NCI-H524 treated with DMSO at 0.1 percent for 48 hours (cell line): Measurements from ENCODE around the gene NEMP2.
"Not testable (repeated sequence)": the region's sequence is repeated elsewhere in the genome, so short reads cannot be mapped to it uniquely, and the experiment has no call there.

Source experiments
- DNase-seq: peaks from one replicate; lab custom pipeline; 2025; lab: John Stamatoyannopoulos, UW

The NEMP2 gene

GRCh38 chr2:190526105-190526750 is 8.3 kb downstream of the NEMP2 start:
- DNase-seq: no peak

GRCh38 chr2:190524928-190525327 is 9.6 kb downstream of the NEMP2 start:
- DNase-seq: no peak

DNA sequence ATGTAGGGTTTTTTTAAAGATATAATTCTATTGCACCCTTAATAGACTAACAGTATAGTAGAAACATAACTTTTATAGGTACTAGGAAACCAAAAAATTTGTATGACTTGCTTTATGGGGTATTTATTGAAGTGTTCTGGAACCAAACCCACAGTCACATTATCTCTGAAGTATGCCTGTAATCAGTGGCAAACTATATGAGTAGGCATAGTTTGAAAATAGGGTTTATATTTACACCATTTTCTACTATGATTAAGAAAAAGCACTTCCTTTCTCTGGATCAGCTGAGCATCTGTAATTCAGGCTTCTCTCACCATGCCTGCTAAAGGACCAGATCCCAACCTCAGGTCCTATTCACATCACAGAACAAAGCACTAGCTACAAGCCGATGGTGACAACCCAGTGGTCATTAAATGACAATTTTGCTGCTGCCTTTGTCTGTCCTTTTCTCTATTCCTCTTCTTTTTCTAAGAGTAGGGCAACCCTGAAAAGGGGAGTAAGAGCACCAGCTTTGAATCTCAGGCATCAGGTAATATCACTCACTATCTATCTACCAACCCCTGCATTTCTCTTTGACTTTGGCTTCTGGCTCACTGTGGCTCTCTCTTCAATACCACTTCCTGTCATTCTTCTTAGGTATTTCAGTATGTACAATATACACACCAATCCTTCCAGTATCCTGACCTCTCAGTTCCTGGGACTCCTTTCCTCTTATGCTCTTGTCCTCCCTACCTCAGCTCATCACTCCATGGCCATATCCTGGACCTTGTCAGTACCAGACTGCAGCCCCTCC is 14.4 kb downstream of the NEMP2 start:
- no peak for DNase-seq

GRCh38 chr2:190517468-190517867 is 17.1 kb downstream of the NEMP2 start:
- DNase-seq: no peak

GRCh38 chr2:190515687-190516086 is 18.8 kb downstream of the NEMP2 start:
- DNase-seq: no peak

DNA sequence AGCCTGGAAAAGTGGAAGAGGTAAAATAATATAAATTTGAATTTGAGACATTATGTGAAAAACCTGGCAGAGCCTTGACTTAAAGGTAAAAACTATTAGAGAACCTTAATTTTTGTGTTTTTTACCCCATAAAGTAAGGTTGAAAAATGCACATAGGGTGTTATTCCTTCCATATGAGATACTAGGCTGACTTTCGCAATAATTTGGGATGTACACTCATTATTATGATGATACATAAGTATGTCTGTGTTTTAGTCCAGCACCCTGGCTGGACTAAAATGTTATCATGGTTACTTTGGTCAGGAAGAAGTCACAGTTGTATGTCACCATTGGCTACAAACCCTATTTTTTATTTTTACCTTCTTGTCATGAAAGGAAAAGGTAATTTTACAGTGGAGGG is 19.8 kb downstream of the NEMP2 start:
- DNase-seq: no peak

- DNase-seq: no peak
These were observed 20.6 kb downstream of the NEMP2 start for GRCh38 chr2:190513877-190514276.

DNA sequence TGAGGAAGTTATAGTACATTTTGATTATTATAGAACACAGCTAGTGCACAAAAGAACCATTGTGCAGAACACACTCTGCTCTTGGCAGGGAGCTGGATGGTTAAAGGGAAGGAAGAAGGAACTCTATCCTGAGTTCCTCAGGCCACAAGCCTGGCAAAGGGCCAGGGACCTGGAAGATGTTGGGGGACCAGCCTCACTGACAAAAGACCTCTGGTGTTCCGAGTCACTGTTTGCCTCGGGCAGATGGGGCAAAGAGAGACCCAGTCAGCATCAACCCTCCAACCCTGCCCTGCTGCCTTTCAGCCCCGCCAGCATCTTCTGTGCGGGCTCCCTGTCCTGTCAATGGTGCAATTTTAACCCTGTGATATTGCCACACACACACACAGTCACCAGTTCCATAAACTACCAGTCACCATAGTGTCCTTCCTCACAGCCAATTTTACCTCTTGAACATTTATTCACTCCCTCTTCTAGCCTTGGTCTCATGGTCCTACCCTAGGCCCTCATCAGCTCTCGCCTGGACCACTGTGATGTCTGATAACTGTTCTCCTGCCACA is 21.9 kb downstream of the NEMP2 start:
- DNase-seq: no peak

- DNase-seq: no peak
These were observed 23.4 kb downstream of the NEMP2 start for GRCh38 chr2:190511104-190511503.

DNA sequence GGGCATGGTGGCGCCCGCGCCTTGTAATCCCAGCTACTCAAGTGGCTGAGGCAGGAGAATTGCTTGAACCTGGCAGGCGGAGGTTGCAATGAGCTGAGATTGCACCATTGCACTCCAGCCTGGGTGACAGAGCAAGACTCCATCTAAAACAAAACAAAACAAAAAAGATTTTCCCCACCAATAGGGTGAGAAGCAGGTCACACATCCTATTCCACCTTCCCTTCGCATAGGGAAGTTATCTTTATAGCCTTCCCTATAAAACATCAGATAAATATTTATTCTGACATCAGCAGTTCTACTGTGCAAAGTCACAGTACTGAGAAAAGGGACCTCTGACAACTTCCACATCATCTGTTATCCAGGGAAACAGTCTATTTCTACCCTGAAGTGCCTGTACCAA is 24.6 kb downstream of the NEMP2 start:
- not testable (repeated sequence) for DNase-seq

GRCh38 chr2:190507135-190507534 is 27.4 kb downstream of the NEMP2 start:
- DNase-seq: no peak

GRCh38 chr2:190506666-190507065 is 27.9 kb downstream of the NEMP2 start:
- no peak for DNase-seq

DNA sequence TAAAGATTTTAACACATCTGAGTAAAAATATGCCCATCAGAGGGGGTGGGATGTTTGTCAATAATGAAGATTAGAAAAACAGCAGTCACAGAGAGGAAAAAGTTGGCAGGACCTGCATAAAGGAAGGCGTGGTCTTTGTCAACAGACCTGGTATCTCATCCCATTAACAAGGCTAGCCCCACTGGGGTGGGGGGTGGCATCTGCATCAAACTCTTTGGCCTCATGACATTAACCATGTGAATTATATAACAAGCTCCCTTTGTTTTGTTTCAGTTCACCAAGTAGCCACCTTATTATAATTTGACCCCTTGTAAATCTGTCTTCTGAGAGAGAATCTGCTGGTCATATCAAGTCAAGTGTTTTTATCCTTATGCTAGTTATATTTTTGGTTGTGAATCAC is 28.8 kb downstream of the NEMP2 start:
- DNase-seq: no peak

- no peak for DNase-seq
These were observed 29.6 kb downstream of the NEMP2 start for GRCh38 chr2:190504912-190505311.

DNA sequence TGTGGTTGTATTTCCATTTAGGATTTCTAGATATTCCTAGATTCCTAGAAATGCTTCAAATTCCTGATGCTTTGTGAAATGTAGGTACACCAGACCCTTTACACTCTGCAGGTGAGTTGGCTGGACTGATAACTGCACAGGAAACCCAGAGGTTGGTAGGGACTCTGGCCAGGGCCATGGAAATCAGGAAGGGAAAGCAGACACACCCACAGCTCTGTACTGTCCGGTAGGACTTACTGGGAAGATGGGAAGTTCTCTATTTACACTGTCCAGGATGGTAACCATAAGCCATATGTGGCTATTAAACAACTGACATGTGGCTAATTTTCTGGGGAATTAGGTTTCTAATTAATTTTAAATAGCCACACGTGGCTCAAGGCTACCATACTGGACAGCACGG is 31.4 kb downstream of the NEMP2 start:
- DNase-seq: no peak

GRCh38 chr2:190501702-190502407 is 32.7 kb downstream of the NEMP2 start:
- DNase-seq: no peak

DNA sequence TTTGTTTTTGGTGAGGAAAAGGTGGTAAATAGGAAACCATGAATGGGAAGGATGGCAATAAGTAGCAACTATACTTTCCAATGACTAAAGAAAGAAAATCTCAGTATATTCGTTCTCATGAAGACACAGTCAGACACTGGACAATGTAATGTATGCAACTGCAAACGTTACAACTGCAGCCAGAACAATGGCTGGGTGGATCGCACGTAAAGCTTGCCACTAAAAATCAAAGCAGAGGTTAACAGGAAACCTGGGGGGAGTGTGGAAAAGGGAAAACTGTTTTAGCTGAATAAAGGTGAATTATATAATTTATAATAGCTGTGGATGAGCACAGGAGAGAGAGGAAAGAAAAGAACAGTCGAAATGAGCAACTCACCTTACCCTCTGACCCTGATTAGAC is 33.3 kb downstream of the NEMP2 start:
- no peak for DNase-seq

DNA sequence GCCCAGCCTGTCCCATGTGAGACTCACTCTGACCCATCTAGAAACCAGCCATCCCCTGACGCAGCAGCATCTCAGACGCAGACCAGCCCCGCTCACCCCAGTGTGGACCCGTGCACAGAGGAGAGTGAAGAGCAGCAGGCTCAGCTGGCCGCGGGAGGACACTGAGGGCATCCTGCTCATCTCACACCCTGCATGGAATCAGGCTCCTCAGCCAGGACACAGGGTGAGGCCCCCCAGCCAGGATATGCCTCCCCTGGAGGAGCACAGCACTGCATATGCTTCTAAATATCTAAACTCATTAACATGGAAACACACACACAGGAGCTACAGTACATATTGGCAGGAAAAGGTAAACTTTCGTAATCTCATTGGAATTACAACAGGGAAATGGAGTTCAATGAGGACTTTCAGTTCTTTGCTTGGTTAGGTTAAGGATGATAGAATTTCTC is 34.4 kb downstream of the NEMP2 start:
- no peak for DNase-seq

DNA sequence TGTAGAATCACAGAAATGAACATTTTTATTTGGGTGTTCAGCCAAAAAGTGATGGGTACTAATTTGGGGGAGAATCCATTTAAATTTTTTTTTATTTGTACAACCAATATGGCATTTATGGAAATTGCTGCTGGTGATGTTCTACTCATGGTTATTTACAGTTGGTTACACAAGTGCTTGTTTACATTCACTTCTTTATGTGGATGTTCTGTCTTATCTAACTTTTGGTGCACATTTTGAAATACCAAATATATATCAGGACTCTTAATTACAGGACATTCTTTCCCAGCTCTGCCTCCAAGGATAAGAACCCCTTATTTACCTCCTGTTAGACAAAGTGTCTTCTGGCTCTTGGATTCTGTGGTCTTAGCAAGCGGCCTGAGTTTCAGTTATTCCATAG is 35.2 kb downstream of the NEMP2 start:
- no peak for DNase-seq

DNA sequence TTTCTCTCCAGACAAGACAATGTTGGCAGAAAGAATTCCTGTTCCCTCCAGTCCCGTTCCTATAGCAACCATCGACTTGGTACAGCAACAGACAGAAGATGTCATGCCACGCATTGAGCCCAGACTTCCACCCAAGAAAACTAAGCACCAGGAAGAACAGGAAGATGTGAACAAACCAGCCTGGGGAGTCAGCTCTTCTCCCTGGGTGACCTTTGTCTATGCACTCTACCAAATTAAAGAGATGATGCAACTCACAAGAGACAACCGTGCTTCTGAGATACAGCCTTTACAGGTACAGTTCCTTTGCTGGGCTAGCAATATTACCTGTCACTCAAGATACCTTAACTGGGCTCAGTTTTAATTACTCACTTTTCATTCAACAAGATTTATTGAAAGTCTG is 37.1 kb downstream of the NEMP2 start:
- DNase-seq: no peak

- DNase-seq: not testable (repeated sequence)
These were observed 39.8 kb downstream of the NEMP2 start for GRCh38 chr2:190494600-190495227.

GRCh38 chr2:190493095-190493494 is 41.4 kb downstream of the NEMP2 start:
- DNase-seq: no peak
